Endometrial microvascular endothelial cells (primary cell): ENCODE measurements around the gene TMEM156. TPM values are rescaled to one million over a fixed set of nuclear protein-coding genes. Genes with fewer than 3 reads are reported as not detected.
"Not testable (repeated sequence)": the region's sequence is repeated elsewhere in the genome, so short reads cannot be mapped to it uniquely, and the experiment has no call there.

Source experiments
- in situ Hi-C: cut with HindIII; loops from 2 replicates; pipeline ENCODE4 v1.10.0; 2017; ENCODE audit warnings: low sequenced_read_pairs, low pct_unique_long_range_greater_than_20kb; ENCODE audit errors: inconsistent ontology term
- total RNA-seq: library from RNA; depleted of rRNA; stranded (reverse); fragments of >200 nt; gene quantifications from one replicate; pipeline ENCODE4 v1.2.3, GENCODE V29; 2015; ENCODE audit errors: inconsistent ontology term

The TMEM156 gene
- total RNA-seq, 1 donor from 2014 or later, result 4.7 TPM

GRCh38 chr4:39020130-39020529 lies 12.1 kb downstream of the TMEM156 start:
- in situ Hi-C loops, result no loop called here

DNA sequence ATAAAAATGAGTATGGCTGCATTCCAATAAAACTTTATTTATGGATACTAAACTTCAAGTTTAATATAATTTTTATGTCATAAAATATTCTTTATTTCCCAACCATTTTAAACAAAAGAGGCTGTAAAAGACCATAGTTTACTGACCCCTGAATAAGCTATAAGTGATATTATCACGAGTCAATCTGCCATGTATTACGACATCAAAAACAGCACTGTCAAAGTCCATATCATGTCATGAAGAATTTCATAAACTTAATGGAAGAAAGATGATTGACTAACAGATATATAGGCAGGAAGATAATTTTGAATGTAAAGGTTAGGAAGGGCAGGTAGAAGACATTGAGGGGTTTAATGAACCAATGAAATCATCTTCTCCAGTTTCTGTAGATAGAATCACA lies 18.2 kb downstream of the TMEM156 start:
- in situ Hi-C loops, result no loop called here

GRCh38 chr4:39004758-39005157 lies 27.5 kb downstream of the TMEM156 start:
- in situ Hi-C loops, result no loop called here

DNA sequence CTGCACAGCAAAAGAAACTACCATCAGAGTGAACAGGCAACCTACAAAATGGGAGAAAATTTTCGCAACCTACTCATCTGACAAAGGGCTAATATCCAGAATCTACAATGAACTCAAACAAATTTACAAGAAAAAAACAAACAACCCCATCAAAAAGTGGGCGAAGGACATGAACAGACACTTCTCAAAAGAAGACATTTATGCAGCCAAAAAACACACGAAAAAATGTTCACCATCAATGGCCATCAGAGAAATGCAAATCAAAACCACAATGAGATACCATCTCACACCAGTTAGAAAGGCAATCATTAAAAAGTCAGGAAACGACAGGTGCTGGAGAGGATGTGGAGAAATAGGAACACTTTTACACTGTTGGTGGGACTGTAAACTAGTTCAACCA lies 30.2 kb downstream of the TMEM156 start:
- in situ Hi-C loops, result not testable (repeated sequence)

DNA sequence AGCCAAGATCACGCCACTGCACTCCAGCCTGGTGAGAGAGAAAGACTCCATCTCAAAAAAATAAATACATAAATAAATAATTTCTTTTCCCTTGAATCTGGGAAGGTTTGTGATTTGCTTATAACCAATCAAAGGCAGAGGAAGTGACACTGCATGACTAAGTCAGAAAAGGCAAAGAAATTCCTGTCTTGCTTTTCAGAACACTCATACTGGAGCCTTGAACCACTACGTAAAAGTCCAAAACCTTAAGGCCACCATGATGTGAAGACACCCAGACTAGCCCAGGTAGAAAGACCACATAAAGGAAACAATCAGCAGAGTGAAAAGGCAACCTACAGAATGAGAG lies 36.6 kb downstream of the TMEM156 start:
- in situ Hi-C loops, result no loop called here

DNA sequence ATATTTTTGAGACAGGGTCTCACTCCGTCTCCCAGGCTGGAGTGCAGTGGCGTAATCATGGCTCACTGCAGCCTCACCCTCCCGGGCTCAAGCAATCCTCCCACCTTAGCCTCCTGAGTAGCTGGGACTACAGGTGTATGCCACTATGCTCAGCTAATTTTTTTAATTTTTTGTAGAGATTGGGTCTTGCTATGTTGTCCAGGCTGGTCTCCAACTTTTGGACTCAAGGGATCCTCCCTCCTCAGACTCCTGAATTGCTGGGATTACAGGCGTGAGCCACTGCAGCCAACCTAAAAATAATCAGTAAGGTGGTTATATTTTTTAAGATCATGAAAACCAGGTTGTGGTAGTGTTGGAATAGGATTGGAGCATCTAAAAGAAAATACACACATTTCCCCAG lies 38.1 kb downstream of the TMEM156 start:
- in situ Hi-C loops, result no loop called here

DNA sequence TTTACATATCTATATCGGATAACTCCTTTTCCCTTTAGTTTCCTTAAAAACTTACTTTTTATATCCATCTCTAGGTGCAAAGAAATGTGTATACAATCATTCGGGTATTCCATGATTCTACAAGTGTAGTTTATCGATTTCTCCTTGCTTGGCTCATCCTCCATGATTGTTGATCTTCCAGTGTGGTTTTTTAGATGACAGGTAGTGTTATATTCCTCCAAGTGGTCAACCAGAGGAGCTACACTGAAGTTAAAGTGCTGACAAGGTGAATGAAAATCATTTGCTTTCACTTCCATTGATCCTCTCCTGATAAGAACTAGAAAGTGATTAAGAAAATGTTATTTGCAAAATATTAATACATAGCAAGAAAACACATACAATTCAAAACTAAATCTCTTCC lies 38.5 kb downstream of the TMEM156 start:
- in situ Hi-C loops, result no loop called here

DNA sequence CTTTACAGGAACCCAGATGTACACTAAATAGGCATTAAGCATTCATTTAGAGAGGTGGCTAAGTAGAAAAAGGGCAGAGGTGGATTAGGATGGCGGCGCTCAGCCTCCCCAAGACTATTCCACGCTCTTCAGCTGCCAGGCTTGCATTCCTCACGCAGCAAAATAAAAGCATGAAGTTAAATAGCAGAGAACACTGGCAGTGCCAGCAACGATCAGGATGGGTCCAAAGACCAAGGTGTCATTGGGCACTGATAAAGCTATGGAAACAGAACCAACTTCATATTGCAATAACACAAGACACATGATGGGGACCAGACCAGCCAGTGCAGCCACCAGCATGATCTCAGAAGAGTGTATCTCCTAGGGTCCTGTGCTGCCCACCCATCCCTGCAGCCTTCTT lies 42.0 kb downstream of the TMEM156 start:
- in situ Hi-C loops, result no loop called here

DNA sequence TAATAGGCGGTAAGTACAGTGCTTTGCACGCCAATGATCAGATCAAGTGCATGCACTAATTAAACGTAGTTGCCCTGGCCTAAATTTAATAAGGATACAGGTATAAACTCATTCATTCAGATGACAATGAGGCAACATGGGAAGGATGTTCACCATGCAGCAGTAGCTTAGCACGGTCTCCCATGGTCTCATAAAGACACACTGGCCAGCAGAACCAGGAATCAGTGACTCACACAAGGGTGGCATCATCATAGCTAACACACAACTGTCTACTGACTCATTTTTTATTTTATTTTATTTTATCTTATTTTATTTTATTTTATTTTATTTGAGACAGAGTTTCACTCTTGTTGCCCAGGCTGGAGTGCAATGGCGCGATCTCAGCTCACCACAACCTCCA lies 42.7 kb downstream of the TMEM156 start:
- in situ Hi-C loops, result no loop called here

GRCh38 chr4:38988353-38988752 lies 43.9 kb downstream of the TMEM156 start:
- in situ Hi-C loops, result not testable (repeated sequence)

DNA sequence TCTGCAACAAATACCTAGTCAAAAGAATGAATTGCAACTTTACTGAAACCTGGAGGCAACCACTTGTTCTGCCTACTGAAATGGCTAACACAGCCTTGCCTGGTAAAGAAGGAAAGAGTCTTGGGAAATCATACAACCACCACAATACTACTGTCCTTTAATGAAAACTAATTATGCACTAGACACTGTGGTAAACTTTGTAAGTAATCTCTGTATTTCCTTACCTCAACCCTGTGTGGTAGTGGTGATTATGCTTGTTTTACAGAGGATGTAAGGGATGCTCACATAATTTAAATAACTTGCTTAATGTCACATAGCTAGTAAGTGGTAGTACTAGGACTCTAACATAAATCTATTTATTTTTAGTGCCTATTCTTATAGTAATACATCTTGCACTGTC lies 44.7 kb downstream of the TMEM156 start:
- in situ Hi-C loops, result no loop called here

- in situ Hi-C loops, result no loop called here
Measured at GRCh38 chr4:38985410-38986100, 46.7 kb downstream of the TMEM156 start.

- in situ Hi-C loops, result no loop called here
Measured at GRCh38 chr4:38983787-38984598, 48.2 kb downstream of the TMEM156 start.

- in situ Hi-C loops, result no loop called here
Measured at GRCh38 chr4:38983291-38983690, 48.9 kb downstream of the TMEM156 start.

GRCh38 chr4:38982361-38983095 lies 49.7 kb downstream of the TMEM156 start:
- in situ Hi-C loops, result no loop called here

DNA sequence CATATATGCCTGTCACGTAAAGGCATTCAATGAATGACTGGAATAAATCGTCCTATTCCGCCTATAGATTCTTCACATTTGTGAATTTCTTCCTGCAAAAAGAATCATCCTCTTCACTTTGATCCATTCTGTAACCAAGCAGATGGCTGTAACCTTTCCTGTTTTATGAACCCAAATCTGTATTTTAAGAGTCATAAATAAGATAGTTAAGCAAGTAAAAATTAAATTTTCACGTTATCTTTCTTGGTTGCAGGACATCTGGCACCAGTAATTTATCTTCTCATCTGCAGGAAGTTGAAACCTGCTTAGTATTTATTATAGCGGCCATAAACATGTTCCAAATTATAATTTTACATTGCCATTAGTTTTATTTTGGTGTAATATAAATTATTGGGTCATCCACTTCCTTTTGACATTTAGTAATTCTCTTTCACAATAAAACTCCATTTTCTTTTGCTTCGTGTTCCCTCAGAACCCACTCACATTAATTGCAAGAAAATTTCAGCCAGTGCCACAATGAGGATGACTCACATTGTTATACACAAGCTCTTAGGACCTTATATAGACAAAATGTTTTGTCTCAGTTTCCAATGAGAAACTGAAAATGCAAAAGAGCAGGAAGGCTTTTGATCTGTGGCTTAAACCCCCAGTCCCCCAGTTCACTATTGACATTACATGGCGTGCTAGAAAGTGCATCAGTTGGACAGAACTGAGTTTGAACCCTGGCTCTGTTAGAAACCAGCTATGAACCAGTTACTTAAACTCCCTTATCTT lies 51.1 kb downstream of the TMEM156 start:
- in situ Hi-C loops, result no loop called here

GRCh38 chr4:38979511-38980230 lies 52.5 kb downstream of the TMEM156 start:
- in situ Hi-C loops, result no loop called here

DNA sequence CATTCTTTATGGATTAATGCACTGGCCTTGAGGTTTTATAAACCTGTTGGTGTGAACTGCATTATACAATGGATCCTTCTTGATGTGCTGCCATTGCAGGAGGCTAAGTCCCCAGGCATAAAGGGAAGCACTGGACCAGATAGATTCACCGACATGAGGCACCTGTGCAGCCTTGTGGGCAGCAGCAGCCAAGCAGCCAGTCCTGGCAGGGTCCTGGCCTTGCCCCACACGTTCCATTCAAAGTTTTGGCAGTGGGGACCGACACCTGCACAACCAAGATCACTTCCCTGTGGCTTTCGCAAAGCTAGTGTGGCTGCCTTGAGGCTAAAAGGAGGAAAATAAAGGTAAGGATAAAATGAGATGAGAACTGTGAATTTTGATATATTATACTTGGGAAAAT lies 53.1 kb downstream of the TMEM156 start:
- in situ Hi-C loops, result no loop called here

GRCh38 chr4:38976308-38976707 lies 55.9 kb downstream of the TMEM156 start:
- in situ Hi-C loops, result no loop called here
